Measurements from ENCODE around the gene FUT7.
A peak's percentile ranks its signal among the peaks of the same experiment; 100 is the strongest.

- TF ChIP-seq CTCF (IDR thresholded peaks at IDR 0.05; ENCODE audit: control extremely low read depth in 1 of 3, insufficient read depth in 1 of 3, low read depth in 1 of 3, low read length in 3 of 3) (no peak), JUN (IDR thresholded peaks at IDR 0.05; ENCODE audit: low read depth, low read length) (no peak), EZH2 (IDR thresholded peaks at IDR 0.05; ENCODE audit: low read depth, low read length, severe bottlenecking) (peak; percentile 90), JUND (IDR thresholded peaks at IDR 0.05; ENCODE audit: low read length) (no peak), NANOG (IDR thresholded peaks at IDR 0.05; ENCODE audit: insufficient read depth, low read depth, low read length, poor library complexity, severe bottlenecking) (no peak), POLR2AphosphoS5 (IDR thresholded peaks at IDR 0.05; ENCODE audit: low read depth, low read length) (no peak), TAF1 (IDR thresholded peaks at IDR 0.05; ENCODE audit: low read depth, low read length) (no peak), RXRA (IDR thresholded peaks at IDR 0.05; ENCODE audit: insufficient read depth, low read depth, low read length) (no peak), POLR2A (IDR thresholded peaks at IDR 0.05; ENCODE audit: control extremely low read depth in 1 of 2, low read depth in 2 of 2, low read length in 2 of 2) (no peak), ATF3 (IDR thresholded peaks at IDR 0.05; ENCODE audit: insufficient read depth, low read depth, low read length) (no peak), ZNF274 (IDR thresholded peaks at IDR 0.05; ENCODE audit: borderline replicate concordance, extremely low read depth, low read length) (no peak)
Observed at GRCh38 chr9:137077758-137078693, 46.1 kb upstream of the FUT7 start.
